Measurements from ENCODE around the gene PSD. TPM values are rescaled to one million over a fixed set of nuclear protein-coding genes. Genes with fewer than 3 reads are reported as not detected.

PSD gene
- total RNA-seq, 1 donor from 2014 or later, result under 0.01 TPM

DNA sequence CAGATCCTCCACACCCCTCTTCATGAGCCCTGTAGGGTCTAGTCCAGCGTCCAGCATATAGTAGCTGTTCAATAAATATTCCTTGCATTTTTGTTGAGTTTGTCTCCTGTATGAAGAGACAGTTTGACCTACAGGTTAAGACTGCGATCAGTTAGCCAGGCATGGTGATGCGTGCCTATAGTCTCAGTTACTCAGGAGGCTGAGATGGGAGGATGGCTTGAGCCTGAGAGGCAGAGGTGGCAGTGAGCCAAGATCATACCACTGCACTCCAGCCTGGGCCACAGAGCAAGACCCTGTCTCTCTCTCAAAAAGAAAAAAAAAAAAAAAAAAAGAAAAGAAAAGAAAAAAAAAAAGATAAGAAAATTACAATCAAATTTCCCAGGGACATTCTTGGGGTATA is 18.9 kb upstream of the PSD start:
- no peaks in the 10 kb centered on the region for H3K27me3 ChIP-seq (ENCODE audit: control insufficient read depth, insufficient read depth, low read length)
- H3K36me3 ChIP-seq (ENCODE audit: control insufficient read depth, insufficient read depth, low read length), result no peaks in the 10 kb centered on the region
- DNase-seq (ENCODE audit: low read depth), result no peak
- H3K4me3 ChIP-seq (ENCODE audit: low read depth, low read length), result no peak overlapping the region
- no peak for TF ChIP-seq CTCF (IDR thresholded peaks at IDR 0.05; ENCODE audit: insufficient read depth, low read length, severe bottlenecking)
- FAIRE-seq, result no peak

DNA sequence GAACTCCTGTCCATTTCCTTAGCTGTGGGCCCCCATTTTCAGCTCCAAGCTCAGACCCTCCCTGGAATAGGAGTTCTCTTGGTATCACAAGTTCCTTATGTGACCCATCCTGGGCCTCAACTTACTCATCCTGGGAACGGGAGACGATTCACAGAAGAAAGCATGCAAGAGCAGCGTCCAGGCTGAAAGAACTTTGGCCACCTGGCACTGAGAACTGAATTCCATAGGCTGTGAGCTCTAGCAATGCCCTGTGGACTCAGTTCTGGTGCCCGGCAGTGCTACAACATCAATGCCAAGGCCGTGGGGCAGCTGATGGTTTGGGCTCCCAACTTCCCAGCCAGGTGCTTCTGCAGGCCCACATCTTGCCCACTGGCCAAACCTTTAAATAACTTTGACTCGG is 17.7 kb upstream of the PSD start:
- no peak for FAIRE-seq
- DNase-seq (ENCODE audit: low read depth), result no peak
- TF ChIP-seq CTCF (IDR thresholded peaks at IDR 0.05; ENCODE audit: insufficient read depth, low read length, severe bottlenecking), result no peak
- H3K36me3 ChIP-seq (ENCODE audit: control insufficient read depth, insufficient read depth, low read length), result no peaks in the 10 kb centered on the region
- no peak overlapping the region for H3K4me3 ChIP-seq (ENCODE audit: low read depth, low read length)
- H3K27me3 ChIP-seq (ENCODE audit: control insufficient read depth, insufficient read depth, low read length), result no peaks in the 10 kb centered on the region

DNA sequence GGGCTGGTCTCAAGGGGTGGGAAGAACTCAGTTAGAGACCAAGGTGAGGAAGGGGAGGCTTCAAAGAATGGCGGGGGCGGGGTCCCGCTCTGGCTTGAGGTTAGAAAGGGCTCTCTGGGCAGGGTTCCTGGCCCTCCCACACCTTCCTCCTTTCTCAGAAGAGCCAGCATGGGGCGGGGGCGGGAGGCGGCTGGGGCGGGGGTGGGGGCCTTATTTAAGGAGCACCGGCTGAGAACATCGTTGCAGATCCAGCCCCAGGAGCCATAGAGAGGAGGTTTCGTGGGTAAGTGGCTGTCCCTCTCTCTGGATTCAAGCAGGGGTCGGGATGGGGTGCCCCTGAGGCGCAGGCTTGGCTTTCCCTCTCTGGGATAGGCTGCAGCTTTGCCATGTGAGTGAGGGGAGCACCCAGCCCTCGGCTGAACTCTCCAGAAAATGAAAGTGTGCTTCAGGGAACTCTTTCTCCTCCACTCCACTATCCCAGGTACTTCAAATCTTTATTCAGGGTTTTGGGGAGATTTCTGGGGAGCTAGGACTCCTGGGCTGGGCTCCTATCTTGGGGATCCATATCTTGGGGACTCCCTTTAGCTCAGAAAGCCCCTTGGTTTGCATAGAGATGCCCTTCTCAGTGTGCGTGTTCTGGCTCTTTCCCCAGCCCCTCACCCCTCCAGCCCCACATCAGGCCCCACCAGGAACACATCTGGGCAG is 17.1 kb upstream of the PSD start:
- FAIRE-seq, result no peak
- Histone ChIP-seq H3K4me3 (ENCODE audit: low read depth, low read length) (no peak overlapping the region), H3K36me3 (ENCODE audit: control insufficient read depth, insufficient read depth, low read length) (no peaks in the 10 kb centered on the region), H3K27me3 (ENCODE audit: control insufficient read depth, insufficient read depth, low read length) (no peaks in the 10 kb centered on the region)
- DNase-seq (ENCODE audit: low read depth), result no peak
- no peak for TF ChIP-seq CTCF (IDR thresholded peaks at IDR 0.05; ENCODE audit: insufficient read depth, low read length, severe bottlenecking)

GRCh38 chr10:102435133-102435497 is 16.5 kb upstream of the PSD start:
- H3K4me3 ChIP-seq (ENCODE audit: low read depth, low read length), result no peak overlapping the region
- DNase-seq (ENCODE audit: low read depth) (no peak), FAIRE-seq (no peak)
- no peaks in the 10 kb centered on the region for H3K27me3 ChIP-seq (ENCODE audit: control insufficient read depth, insufficient read depth, low read length)
- no peak for TF ChIP-seq CTCF (IDR thresholded peaks at IDR 0.05; ENCODE audit: insufficient read depth, low read length, severe bottlenecking)
- no peaks in the 10 kb centered on the region for H3K36me3 ChIP-seq (ENCODE audit: control insufficient read depth, insufficient read depth, low read length)

- H3K4me3 ChIP-seq (ENCODE audit: low read depth, low read length), result no peak overlapping the region
- no peak for TF ChIP-seq CTCF (IDR thresholded peaks at IDR 0.05; ENCODE audit: insufficient read depth, low read length, severe bottlenecking)
- no peak for FAIRE-seq
- peak; percentile 60 for DNase-seq (ENCODE audit: low read depth)
- no peaks in the 10 kb centered on the region for H3K36me3 ChIP-seq (ENCODE audit: control insufficient read depth, insufficient read depth, low read length)
- H3K27me3 ChIP-seq (ENCODE audit: control insufficient read depth, insufficient read depth, low read length), result no peaks in the 10 kb centered on the region
Observed at GRCh38 chr10:102434394-102435132, 16.0 kb upstream of the PSD start.
